22Rv1 (cell line): ENCODE results near the gene ANKRD6.

Experiments
- H3K27ac ChIP-seq: fragments of 450-650 bp; 2 replicates; pipeline ENCODE4 v1.5.1; 2017
- CTCF ChIP-seq: fragments of 450-650 bp; IDR thresholded peaks from 2 replicates; pipeline ENCODE4 v1.5.1; 2017; ENCODE audit warnings: mild to moderate bottlenecking
- ZFX ChIP-seq: fragments of 450-650 bp; IDR thresholded peaks from 2 replicates; pipeline ENCODE4 v1.6.1; 2017; ENCODE audit warnings: antibody characterized with exemption, borderline replicate concordance

Gene ANKRD6

DNA sequence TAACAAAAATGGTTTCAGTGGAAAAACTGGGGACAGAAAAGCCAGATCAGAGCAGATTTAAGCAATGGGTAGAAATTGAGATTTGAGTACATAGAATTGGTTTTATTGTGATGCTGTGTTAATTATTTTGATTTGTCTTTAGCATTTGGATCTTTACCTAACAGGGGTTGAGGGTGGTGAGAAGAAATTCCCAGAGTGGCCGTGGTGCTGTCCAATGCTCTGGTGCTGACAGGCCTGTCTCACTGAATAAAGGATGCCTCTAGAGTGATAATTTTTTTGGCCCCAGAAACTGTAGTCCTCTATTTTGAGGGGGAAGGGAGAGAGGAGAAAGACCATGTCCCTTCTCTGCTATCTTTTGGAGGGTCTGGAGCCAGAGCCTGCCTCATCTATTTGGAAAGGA, 126.5 kb downstream of the ANKRD6 start:
- no peak overlapping the region for H3K27ac ChIP-seq
- TF ChIP-seq CTCF (no peak), ZFX (no peak)

DNA sequence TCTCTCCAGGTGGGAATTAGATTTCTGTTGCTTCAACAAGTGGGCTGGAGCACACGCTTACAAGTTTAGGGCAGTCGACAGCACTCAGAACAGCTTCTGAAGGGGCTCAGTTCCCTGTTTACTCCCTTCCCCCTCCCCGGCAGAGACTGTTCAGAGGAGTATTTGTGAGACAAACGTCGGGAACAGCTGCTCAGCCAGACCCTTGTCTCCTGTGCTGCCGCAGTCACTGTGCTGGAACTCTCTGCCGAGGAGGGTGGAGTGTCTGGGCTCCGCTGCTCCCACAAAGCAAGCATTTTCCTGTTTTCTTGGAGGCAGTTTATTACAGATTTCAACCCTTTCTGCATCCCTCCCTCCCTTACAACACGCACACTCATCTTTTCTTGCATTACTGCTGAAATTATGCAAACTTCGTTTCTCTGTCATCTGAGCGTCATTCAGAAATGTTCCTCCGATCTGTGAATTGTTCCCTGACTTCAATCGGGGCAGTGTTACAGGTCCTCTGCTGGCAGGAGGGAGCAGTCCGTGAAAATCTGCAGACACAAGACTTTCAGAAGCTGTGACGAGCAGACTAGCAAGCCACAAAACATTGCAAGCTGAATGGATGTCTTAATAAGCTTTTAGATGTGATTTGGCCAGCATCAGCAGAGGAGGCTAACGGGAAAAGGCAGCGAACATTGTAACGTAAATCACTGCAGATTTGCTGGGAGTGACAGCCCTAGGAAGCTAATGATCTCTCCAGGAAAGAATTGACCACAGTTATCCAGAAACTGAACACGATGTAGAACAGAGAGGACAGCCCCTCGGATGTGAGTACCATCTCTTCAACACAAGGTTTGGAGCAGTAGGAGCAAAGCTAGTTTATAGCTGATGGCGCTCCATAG, 129.4 kb downstream of the ANKRD6 start:
- H3K27ac ChIP-seq: no peak overlapping the region
- no peak for TF ChIP-seq ZFX
- no peak for TF ChIP-seq CTCF

DNA sequence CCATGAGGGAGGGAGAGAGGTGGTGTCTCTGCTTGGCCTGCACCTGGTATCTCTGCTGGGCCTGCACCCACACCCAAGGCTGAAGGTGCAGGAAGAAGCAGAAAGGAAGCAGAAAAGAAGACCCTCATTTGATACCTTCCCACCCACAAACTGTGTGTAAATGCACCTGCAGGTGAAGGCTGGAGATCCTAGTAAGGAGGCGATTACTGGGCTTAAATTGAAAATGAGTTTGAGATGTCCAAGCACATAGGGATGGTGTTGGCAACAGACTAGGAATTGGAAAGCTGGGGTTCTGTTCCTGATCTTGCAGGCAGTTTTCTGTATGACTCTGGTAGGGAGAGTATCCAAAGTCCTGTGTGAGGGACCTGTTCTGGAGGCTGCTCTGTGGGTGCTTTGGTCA, 130.9 kb downstream of the ANKRD6 start:
- H3K27ac ChIP-seq: no peak overlapping the region
- TF ChIP-seq CTCF (no peak), ZFX (no peak)

DNA sequence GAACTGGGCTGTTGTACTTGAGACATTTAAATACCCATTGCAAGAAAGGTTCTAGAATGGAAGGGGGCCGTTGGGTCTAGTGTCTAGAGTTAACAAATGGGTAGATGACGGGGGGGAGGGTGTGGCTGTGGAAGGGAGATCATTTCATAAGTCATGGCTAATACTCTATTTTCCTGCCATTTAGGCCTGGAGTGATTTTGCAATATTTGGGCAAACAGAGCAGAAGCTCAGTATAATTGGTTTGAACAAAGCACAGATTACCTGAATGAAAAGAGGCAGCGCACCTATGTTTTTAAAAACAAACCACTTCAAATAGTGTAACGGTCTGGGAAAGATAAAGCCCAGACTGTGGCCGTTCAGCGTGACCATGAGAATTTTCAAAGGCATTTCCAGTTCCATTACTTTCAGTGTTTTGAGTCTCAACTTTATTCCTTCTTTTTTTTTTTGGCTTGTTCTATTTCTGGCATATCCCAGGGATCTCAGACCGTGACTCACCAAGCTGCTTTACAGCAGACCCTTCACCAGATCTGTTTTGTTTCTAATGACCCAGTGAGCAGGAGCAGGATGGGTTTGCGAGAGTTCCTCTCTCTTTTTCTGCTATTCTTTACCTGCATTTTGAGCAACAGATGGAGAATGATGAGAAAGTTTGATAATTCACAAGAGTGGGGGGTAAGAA, 131.9 kb downstream of the ANKRD6 start:
- TF ChIP-seq ZFX: no peak
- no peak for TF ChIP-seq CTCF
- no peak overlapping the region for H3K27ac ChIP-seq

GRCh38 chr6:89566008-89566800, 133.3 kb downstream of the ANKRD6 start:
- no peak overlapping the region for H3K27ac ChIP-seq
- TF ChIP-seq CTCF (no peak), ZFX (no peak)

- H3K27ac ChIP-seq: no peak overlapping the region
- no peak for TF ChIP-seq ZFX
- TF ChIP-seq CTCF: no peak
Measured at GRCh38 chr6:89566930-89567629, 134.1 kb downstream of the ANKRD6 start.
